SK-N-SH treated with all-trans-retinoic acid at 6 μM for 48 hours (cell line): ENCODE results near the gene FOXO3.

Source experiments
- ATAC-seq: fragments of 200-7000 bp; cut with Tn5 transposase; 3 replicates; pipeline ENCODE4 v1.9.1; 2020; ENCODE audit warnings: mild to moderate bottlenecking, moderate library complexity
- CSDC2 ChIP-seq: fragments of 250-450 bp; sonication (Bioruptor Pico); IDR thresholded peaks from 2 replicates; pipeline ENCODE4 v1.5.0; 2020; ENCODE audit warnings: mild to moderate bottlenecking, moderate library complexity
- ESRRG ChIP-seq: fragments of 250-450 bp; sonication (Bioruptor Pico); IDR thresholded peaks from 2 replicates; pipeline ENCODE4 v1.6.1; 2021; ENCODE audit warnings: mild to moderate bottlenecking
- GLIS3 ChIP-seq: fragments of 250-450 bp; sonication (Bioruptor Pico); IDR thresholded peaks from 2 replicates; pipeline ENCODE4 v1.5.0; 2020; ENCODE audit warnings: mild to moderate bottlenecking, moderate library complexity
- ISL1 ChIP-seq: fragments of 250-450 bp; sonication (Bioruptor Pico); IDR thresholded peaks from 2 replicates; pipeline ENCODE4 v2.1.2; 2022; ENCODE audit warnings: mild to moderate bottlenecking, moderate library complexity
- OSR1 ChIP-seq: fragments of 250-450 bp; sonication (Bioruptor Pico); IDR thresholded peaks from 2 replicates; pipeline ENCODE4 v1.8.0; 2022; ENCODE audit warnings: moderate library complexity, mild to moderate bottlenecking, inconsistent platforms
- PPARA ChIP-seq: fragments of 250-450 bp; sonication (Bioruptor Pico); IDR thresholded peaks from 2 replicates; pipeline ENCODE4 v1.5.0; 2020; ENCODE audit warnings: mild to moderate bottlenecking, borderline replicate concordance
- RARB ChIP-seq: fragments of 250-450 bp; sonication (Bioruptor Pico); IDR thresholded peaks from 2 replicates; pipeline ENCODE4 v1.8.0; 2021; ENCODE audit warnings: mild to moderate bottlenecking, moderate library complexity
- SNAI2 ChIP-seq: fragments of 250-450 bp; sonication (Bioruptor Pico); IDR thresholded peaks from 2 replicates; pipeline ENCODE4 v1.5.0; 2020; ENCODE audit warnings: mild to moderate bottlenecking, moderate library complexity
- TCF4 ChIP-seq: fragments of 250-450 bp; sonication (Bioruptor Pico); IDR thresholded peaks from 2 replicates; pipeline ENCODE4 v1.8.0; 2021; ENCODE audit warnings: mild to moderate bottlenecking, moderate library complexity, borderline replicate concordance
- TOX ChIP-seq: fragments of 250-450 bp; sonication (Bioruptor Pico); IDR thresholded peaks from 2 replicates; pipeline ENCODE4 v1.8.0; 2021; ENCODE audit warnings: mild to moderate bottlenecking, moderate library complexity, borderline replicate concordance
- ZC3H10 ChIP-seq: fragments of 250-450 bp; sonication (Bioruptor Pico); IDR thresholded peaks from 2 replicates; pipeline ENCODE4 v1.5.1; 2021; ENCODE audit warnings: mild to moderate bottlenecking, moderate library complexity
- ZFP3 ChIP-seq: fragments of 250-450 bp; sonication (Bioruptor Pico); IDR thresholded peaks from 2 replicates; pipeline ENCODE4 v1.5.0; 2020; ENCODE audit warnings: mild to moderate bottlenecking, moderate library complexity
- ZFP30 ChIP-seq: fragments of 450-650 bp; formaldehyde crosslinking; IDR thresholded peaks from 2 replicates; pipeline ENCODE4 v1.5.0; 2022; ENCODE audit warnings: mild to moderate bottlenecking, moderate library complexity
- ZNF565 ChIP-seq: fragments of 450-650 bp; formaldehyde crosslinking; conservative IDR thresholded peaks from 2 replicates; pipeline ENCODE4 v1.5.0; 2020; ENCODE audit warnings: low read depth, mild to moderate bottlenecking, moderate library complexity
- ZNF70 ChIP-seq: fragments of 450-650 bp; formaldehyde crosslinking; IDR thresholded peaks from 2 replicates; pipeline ENCODE4 v1.5.0; 2020; ENCODE audit warnings: mild to moderate bottlenecking, moderate library complexity
- ZNF8 ChIP-seq: fragments of 450-650 bp; formaldehyde crosslinking; IDR thresholded peaks from 2 replicates; pipeline ENCODE4 v1.5.0; 2020; ENCODE audit warnings: mild to moderate bottlenecking, moderate library complexity
- TF ChIP-seq, protein P1 (sequence below): fragments of 250-450 bp; sonication (Bioruptor Pico); IDR thresholded peaks from 2 replicates; pipeline ENCODE4 v1.5.0; 2020; ENCODE audit warnings: mild to moderate bottlenecking, moderate library complexity
- TF ChIP-seq, protein P2 (sequence below): fragments of 250-450 bp; sonication (Bioruptor Pico); IDR thresholded peaks from 2 replicates; pipeline ENCODE4 v1.5.1; 2020; ENCODE audit warnings: low read depth, mild to moderate bottlenecking, moderate library complexity
- TF ChIP-seq, protein P3 (sequence below): fragments of 250-450 bp; sonication (Bioruptor Pico); IDR thresholded peaks from 2 replicates; pipeline ENCODE4 v1.5.1; 2021; ENCODE audit warnings: mild to moderate bottlenecking, moderate library complexity
- TF ChIP-seq, protein P4 (sequence below): fragments of 250-450 bp; sonication (Bioruptor Pico); IDR thresholded peaks from 2 replicates; pipeline ENCODE4 v1.8.0; 2021; ENCODE audit warnings: low read depth, mild to moderate bottlenecking, moderate library complexity, borderline replicate concordance
- TF ChIP-seq, protein P5 (sequence below): fragments of 250-450 bp; sonication (Bioruptor Pico); IDR thresholded peaks from 2 replicates; pipeline ENCODE4 v1.8.0; 2020; ENCODE audit warnings: mild to moderate bottlenecking, moderate library complexity, borderline replicate concordance

FOXO3 gene

DNA sequence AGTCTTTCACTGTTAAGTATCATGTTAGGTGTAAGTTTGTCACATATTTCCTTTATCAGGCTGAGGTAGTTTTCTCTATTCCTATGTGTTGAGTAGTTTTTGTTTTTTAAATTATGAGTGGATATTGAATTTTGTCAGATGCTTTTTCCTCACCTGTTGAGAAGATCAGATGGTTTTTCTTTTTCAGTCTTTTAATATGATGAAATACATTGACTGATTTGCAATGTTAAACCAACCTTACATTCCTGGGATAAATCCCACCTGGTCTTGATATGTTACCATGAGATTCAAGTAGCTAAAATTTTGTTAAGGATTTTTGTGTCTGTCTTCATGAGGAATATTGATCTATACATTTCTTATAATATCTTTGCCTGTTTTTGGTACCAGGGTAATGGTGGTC, 52.1 kb downstream of the FOXO3 start (continued):
- TF ChIP-seq, protein P1, sequence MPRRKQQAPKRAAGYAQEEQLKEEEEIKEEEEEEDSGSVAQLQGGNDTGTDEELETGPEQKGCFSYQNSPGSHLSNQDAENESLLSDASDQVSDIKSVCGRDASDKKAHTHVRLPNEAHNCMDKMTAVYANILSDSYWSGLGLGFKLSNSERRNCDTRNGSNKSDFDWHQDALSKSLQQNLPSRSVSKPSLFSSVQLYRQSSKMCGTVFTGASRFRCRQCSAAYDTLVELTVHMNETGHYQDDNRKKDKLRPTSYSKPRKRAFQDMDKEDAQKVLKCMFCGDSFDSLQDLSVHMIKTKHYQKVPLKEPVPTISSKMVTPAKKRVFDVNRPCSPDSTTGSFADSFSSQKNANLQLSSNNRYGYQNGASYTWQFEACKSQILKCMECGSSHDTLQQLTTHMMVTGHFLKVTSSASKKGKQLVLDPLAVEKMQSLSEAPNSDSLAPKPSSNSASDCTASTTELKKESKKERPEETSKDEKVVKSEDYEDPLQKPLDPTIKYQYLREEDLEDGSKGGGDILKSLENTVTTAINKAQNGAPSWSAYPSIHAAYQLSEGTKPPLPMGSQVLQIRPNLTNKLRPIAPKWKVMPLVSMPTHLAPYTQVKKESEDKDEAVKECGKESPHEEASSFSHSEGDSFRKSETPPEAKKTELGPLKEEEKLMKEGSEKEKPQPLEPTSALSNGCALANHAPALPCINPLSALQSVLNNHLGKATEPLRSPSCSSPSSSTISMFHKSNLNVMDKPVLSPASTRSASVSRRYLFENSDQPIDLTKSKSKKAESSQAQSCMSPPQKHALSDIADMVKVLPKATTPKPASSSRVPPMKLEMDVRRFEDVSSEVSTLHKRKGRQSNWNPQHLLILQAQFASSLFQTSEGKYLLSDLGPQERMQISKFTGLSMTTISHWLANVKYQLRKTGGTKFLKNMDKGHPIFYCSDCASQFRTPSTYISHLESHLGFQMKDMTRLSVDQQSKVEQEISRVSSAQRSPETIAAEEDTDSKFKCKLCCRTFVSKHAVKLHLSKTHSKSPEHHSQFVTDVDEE (CRISPR knock-in tag): no peak
- TF ChIP-seq ISL1 (CRISPR knock-in tag) (no peak), GLIS3 (CRISPR knock-in tag) (no peak), TCF4 (CRISPR knock-in tag) (no peak), PPARA (CRISPR knock-in tag) (no peak), CSDC2 (CRISPR knock-in tag) (no peak), TOX (CRISPR knock-in tag) (no peak), ZC3H10 (CRISPR knock-in tag) (no peak), ZFP30 (no peak)

DNA sequence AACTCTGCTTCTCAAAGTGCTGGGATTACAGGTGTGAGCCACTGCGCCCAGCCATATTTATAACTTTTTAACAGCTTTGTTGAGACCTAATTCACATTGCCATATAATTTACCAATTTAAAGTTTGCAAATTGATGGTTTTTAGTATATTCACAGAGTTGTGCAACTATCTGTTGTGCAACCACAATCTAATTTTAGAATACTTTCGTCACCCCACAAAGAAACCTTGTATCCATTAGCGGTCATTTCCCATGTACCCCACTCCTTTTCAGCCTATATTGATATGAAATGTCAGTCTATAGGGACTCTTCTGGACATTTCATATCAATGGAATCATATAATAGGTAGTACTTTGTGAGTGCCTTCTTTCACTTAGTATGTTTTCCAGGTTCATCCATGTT, 55.8 kb downstream of the FOXO3 start:
- ATAC-seq: no peak
- no peak for TF ChIP-seq ZNF70 (CRISPR knock-in tag)
- TF ChIP-seq ZNF8 (CRISPR knock-in tag): no peak
- TF ChIP-seq, protein P2, sequence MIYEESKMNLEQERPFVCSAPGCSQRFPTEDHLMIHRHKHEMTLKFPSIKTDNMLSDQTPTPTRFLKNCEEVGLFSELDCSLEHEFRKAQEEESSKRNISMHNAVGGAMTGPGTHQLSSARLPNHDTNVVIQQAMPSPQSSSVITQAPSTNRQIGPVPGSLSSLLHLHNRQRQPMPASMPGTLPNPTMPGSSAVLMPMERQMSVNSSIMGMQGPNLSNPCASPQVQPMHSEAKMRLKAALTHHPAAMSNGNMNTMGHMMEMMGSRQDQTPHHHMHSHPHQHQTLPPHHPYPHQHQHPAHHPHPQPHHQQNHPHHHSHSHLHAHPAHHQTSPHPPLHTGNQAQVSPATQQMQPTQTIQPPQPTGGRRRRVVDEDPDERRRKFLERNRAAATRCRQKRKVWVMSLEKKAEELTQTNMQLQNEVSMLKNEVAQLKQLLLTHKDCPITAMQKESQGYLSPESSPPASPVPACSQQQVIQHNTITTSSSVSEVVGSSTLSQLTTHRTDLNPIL (CRISPR knock-in tag): no peak
- no peak for TF ChIP-seq RARB (CRISPR knock-in tag)
- no peak for TF ChIP-seq OSR1 (CRISPR knock-in tag)

DNA sequence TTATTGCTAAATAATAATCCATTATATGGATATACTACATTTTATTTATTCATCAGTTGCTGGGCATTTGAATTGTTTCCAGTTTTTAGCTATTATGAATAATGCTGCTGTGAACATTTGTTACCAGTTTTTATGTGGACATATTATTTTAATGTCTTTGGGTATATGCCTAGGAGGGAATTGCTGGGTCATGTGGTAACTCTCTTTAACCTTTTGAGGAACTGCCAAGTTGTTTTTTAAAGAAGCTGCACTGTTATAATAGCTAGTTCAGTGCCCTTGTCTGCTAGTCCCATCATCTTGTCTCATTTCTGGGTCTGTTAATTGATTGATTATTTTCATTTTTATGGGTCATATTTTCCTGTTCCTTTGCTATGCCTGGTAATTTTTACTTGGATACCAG, 56.3 kb downstream of the FOXO3 start:
- TF ChIP-seq ESRRG (CRISPR knock-in tag): no peak
- TF ChIP-seq ZFP3: no peak
- TF ChIP-seq RARB (CRISPR knock-in tag): no peak
- no peak for TF ChIP-seq TOX (CRISPR knock-in tag)
- TF ChIP-seq, protein P2 (CRISPR knock-in tag): no peak
- TF ChIP-seq TCF4 (CRISPR knock-in tag): no peak
- TF ChIP-seq OSR1 (CRISPR knock-in tag): no peak
- TF ChIP-seq, protein P3, sequence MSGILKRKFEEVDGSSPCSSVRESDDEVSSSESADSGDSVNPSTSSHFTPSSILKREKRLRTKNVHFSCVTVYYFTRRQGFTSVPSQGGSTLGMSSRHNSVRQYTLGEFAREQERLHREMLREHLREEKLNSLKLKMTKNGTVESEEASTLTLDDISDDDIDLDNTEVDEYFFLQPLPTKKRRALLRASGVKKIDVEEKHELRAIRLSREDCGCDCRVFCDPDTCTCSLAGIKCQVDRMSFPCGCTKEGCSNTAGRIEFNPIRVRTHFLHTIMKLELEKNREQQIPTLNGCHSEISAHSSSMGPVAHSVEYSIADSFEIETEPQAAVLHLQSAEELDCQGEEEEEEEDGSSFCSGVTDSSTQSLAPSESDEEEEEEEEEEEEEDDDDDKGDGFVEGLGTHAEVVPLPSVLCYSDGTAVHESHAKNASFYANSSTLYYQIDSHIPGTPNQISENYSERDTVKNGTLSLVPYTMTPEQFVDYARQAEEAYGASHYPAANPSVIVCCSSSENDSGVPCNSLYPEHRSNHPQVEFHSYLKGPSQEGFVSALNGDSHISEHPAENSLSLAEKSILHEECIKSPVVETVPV (CRISPR knock-in tag): no peak
- TF ChIP-seq GLIS3 (CRISPR knock-in tag): no peak
- TF ChIP-seq ZFP30: no peak
- no peak for TF ChIP-seq ZNF8 (CRISPR knock-in tag)
- no peak for ATAC-seq

DNA sequence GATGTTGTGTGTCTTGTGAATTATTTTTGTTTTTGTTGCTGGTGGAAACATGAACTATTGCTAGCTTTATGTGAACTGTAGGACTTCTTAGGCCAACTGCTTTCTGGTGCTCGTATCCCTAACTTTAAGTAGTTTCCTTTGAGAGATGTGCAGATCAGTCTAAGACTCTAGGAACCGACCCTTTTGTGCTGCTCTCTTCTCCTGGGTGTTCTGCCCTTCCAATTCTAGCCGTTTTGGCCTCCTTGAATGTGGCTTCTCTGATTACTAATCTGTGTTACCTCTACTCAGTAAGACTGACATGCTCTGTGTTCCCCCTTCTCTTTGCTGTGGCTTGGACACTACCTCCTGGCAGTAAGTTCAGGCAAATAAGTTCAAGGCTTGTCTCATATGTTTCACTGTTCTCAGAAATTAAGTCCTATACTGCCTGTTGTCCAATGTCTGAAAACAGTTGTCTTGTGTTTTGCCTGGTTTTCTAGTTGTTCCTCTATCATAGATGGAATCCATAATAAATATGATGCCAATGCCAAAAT, 58.0 kb downstream of the FOXO3 start:
- ATAC-seq: no peak
- TF ChIP-seq, protein P4, sequence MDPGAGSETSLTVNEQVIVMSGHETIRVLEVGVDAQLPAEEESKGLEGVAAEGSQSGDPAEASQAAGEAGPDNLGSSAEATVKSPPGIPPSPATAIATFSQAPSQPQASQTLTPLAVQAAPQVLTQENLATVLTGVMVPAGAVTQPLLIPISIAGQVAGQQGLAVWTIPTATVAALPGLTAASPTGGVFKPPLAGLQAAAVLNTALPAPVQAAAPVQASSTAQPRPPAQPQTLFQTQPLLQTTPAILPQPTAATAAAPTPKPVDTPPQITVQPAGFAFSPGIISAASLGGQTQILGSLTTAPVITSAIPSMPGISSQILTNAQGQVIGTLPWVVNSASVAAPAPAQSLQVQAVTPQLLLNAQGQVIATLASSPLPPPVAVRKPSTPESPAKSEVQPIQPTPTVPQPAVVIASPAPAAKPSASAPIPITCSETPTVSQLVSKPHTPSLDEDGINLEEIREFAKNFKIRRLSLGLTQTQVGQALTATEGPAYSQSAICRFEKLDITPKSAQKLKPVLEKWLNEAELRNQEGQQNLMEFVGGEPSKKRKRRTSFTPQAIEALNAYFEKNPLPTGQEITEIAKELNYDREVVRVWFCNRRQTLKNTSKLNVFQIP (CRISPR knock-in tag): no peak
- TF ChIP-seq TCF4 (CRISPR knock-in tag) (no peak), CSDC2 (CRISPR knock-in tag) (no peak), TOX (CRISPR knock-in tag) (no peak), SNAI2 (CRISPR knock-in tag) (no peak), ZNF70 (CRISPR knock-in tag) (no peak), ZNF565 (CRISPR knock-in tag) (no peak), ZC3H10 (CRISPR knock-in tag) (no peak), ISL1 (CRISPR knock-in tag) (no peak), ESRRG (CRISPR knock-in tag) (no peak)
- TF ChIP-seq, protein P2 (CRISPR knock-in tag): no peak
- TF ChIP-seq, protein P5, sequence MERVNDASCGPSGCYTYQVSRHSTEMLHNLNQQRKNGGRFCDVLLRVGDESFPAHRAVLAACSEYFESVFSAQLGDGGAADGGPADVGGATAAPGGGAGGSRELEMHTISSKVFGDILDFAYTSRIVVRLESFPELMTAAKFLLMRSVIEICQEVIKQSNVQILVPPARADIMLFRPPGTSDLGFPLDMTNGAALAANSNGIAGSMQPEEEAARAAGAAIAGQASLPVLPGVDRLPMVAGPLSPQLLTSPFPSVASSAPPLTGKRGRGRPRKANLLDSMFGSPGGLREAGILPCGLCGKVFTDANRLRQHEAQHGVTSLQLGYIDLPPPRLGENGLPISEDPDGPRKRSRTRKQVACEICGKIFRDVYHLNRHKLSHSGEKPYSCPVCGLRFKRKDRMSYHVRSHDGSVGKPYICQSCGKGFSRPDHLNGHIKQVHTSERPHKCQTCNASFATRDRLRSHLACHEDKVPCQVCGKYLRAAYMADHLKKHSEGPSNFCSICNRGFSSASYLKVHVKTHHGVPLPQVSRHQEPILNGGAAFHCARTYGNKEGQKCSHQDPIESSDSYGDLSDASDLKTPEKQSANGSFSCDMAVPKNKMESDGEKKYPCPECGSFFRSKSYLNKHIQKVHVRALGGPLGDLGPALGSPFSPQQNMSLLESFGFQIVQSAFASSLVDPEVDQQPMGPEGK (CRISPR knock-in tag): no peak
